Measurements from ENCODE around the gene TMBIM6. TPM values are rescaled to one million over a fixed set of nuclear protein-coding genes. Genes with fewer than 3 reads are reported as not detected.
A peak's percentile ranks its signal among the peaks of the same experiment; 100 is the strongest.

Gene TMBIM6
- total and polyA plus RNA-seq, 9 of the 15 experiments (the other 6 are each of a cell fraction or from before 2014, with no cell fraction given), result 147 to 1,288 (median 352) TPM

- TF ChIP-seq, protein P1, sequence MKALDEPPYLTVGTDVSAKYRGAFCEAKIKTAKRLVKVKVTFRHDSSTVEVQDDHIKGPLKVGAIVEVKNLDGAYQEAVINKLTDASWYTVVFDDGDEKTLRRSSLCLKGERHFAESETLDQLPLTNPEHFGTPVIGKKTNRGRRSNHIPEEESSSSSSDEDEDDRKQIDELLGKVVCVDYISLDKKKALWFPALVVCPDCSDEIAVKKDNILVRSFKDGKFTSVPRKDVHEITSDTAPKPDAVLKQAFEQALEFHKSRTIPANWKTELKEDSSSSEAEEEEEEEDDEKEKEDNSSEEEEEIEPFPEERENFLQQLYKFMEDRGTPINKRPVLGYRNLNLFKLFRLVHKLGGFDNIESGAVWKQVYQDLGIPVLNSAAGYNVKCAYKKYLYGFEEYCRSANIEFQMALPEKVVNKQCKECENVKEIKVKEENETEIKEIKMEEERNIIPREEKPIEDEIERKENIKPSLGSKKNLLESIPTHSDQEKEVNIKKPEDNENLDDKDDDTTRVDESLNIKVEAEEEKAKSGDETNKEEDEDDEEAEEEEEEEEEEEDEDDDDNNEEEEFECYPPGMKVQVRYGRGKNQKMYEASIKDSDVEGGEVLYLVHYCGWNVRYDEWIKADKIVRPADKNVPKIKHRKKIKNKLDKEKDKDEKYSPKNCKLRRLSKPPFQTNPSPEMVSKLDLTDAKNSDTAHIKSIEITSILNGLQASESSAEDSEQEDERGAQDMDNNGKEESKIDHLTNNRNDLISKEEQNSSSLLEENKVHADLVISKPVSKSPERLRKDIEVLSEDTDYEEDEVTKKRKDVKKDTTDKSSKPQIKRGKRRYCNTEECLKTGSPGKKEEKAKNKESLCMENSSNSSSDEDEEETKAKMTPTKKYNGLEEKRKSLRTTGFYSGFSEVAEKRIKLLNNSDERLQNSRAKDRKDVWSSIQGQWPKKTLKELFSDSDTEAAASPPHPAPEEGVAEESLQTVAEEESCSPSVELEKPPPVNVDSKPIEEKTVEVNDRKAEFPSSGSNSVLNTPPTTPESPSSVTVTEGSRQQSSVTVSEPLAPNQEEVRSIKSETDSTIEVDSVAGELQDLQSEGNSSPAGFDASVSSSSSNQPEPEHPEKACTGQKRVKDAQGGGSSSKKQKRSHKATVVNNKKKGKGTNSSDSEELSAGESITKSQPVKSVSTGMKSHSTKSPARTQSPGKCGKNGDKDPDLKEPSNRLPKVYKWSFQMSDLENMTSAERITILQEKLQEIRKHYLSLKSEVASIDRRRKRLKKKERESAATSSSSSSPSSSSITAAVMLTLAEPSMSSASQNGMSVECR (CRISPR knock-in tag; IDR thresholded peaks at IDR 0.05), result peak; percentile 80
- TF ChIP-seq BHLHE40 (IDR thresholded peaks at IDR 0.05; ENCODE audit: low read length) (peak; percentile 83), EWSR1 (IDR thresholded peaks at IDR 0.05; ENCODE audit: borderline replicate concordance, low read depth, partially characterized antibody) (no peak), ZBTB7A (IDR thresholded peaks at IDR 0.05; ENCODE audit: borderline replicate concordance, control insufficient read depth, low read depth, low read length) (peak; percentile 61; the same call in 1 of the 2 replicates), ASH1L (IDR thresholded peaks at IDR 0.05; ENCODE audit: borderline replicate concordance, low read depth, partially characterized antibody) (peak; percentile 18), YY1 (IDR thresholded peaks at IDR 0.05; ENCODE audit: borderline replicate concordance in 1 of 3, control insufficient read depth in 1 of 3, extremely low read depth in 1 of 3, insufficient read depth in 3 of 3, insufficient read length in 1 of 3, insufficient replicate concordance in 2 of 3, low read depth in 1 of 3, low read length in 2 of 3) (peak in 2 of 3 experiments; percentile 52 to 71), U2AF1 (optimal IDR thresholded peaks at IDR 0.05; ENCODE audit: low read depth, low read length) (peak; percentile 39), ZNF263 (CRISPR knock-in tag; IDR thresholded peaks at IDR 0.05; ENCODE audit: borderline replicate concordance) (peak; percentile 76; the same call in 1 of the 2 replicates), KLF16 (IDR thresholded peaks at IDR 0.05) (0 out of 2 replicates have a peak, but pooled peaks have one; percentile 39), ATF7 (IDR thresholded peaks at IDR 0.05) (peak; percentile 58; the same call in 1 of the 2 replicates), SUPT5H (IDR thresholded peaks at IDR 0.05) (0 out of 2 replicates have a peak, but pooled peaks have one; percentile 18), ELF1 (tag; IDR thresholded peaks at IDR 0.05) (no peak), XRCC5 (IDR thresholded peaks at IDR 0.05; ENCODE audit: low read depth, low read length) (peak; percentile 75; the same call in 1 of the 2 replicates)
- TF ChIP-seq, protein P2, sequence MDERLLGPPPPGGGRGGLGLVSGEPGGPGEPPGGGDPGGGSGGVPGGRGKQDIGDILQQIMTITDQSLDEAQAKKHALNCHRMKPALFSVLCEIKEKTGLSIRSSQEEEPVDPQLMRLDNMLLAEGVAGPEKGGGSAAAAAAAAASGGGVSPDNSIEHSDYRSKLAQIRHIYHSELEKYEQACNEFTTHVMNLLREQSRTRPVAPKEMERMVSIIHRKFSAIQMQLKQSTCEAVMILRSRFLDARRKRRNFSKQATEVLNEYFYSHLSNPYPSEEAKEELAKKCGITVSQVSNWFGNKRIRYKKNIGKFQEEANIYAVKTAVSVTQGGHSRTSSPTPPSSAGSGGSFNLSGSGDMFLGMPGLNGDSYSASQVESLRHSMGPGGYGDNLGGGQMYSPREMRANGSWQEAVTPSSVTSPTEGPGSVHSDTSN (CRISPR knock-in tag; IDR thresholded peaks at IDR 0.05; ENCODE audit: low read depth), result peak; percentile 97
- TF ChIP-seq, protein P2 (tag; conservative IDR thresholded peaks at IDR 0.05; ENCODE audit: low read depth), result peak; percentile 79
Observed at GRCh38 chr12:49707128-49707811, 34.1 kb upstream of the TMBIM6 start, which contains the start of gene FMNL3 (continued).

All from K562 (cell line).